ENCODE results near the gene IRF2BP1. TPM values are rescaled to one million over a fixed set of nuclear protein-coding genes. Genes with fewer than 3 reads are reported as not detected.

The IRF2BP1 gene, protein sequence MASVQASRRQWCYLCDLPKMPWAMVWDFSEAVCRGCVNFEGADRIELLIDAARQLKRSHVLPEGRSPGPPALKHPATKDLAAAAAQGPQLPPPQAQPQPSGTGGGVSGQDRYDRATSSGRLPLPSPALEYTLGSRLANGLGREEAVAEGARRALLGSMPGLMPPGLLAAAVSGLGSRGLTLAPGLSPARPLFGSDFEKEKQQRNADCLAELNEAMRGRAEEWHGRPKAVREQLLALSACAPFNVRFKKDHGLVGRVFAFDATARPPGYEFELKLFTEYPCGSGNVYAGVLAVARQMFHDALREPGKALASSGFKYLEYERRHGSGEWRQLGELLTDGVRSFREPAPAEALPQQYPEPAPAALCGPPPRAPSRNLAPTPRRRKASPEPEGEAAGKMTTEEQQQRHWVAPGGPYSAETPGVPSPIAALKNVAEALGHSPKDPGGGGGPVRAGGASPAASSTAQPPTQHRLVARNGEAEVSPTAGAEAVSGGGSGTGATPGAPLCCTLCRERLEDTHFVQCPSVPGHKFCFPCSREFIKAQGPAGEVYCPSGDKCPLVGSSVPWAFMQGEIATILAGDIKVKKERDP
- 10 to 100 TPM; 20.9 to 23.9 TPM for total RNA-seq

DNA sequence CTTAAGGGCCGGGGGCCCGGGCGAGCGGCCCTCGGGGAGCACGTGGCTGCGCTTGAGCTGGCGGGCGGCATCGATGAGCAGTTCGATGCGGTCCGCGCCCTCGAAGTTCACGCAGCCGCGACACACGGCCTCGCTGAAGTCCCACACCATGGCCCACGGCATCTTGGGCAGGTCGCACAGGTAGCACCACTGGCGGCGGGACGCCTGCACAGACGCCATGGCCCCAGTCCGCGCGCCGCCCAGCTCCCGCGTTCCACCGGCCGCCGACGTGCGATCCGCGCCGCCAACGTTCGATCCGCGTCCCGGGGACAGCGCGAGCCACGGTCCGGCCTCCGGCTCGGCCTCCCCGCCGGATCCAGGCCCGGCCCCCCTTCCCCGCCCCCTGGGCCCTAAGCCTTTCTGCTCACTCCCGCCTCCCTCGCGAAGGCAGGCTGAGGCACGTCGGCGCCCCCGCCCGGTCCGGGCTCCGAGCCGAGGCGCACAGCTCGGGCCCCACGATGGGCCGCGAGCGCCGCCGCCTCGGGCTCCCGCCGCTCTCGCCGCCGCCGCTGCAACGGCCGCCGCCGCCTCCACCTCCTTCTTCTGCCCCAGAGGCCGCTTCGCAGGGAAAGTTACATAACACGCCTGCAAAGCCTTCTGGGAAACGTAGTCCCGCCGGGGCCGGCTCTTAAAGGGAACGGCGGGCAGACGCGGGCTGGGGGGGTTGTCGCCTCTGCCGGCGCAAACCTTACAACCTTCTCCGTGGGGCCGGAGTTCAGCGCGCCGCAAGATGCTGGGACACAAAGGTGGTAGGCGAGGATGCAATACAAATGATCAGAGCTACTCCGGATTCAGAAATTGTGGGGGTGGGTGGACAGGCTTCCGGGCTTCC lies at the start of gene IRF2BP1:
IRF2BP1 (minus strand) TSS at position 586 of the 871 bp plus-strand sequence; CDS start at position 219, 367 bp downstream.
- peaks cover 2% of the 10 kb centered on the region for H3K27me3 Mint-ChIP-seq
- H3K9me3 Mint-ChIP-seq: no peaks in the 10 kb centered on the region
- H3K36me3 Mint-ChIP-seq: peaks cover 2% of the 10 kb centered on the region
- peak within 1 kb of the TSS; percentile 90 for H3K4me3 Mint-ChIP-seq
- ATAC-seq (ENCODE audit: low read depth) (peak; percentile 72), DNase-seq (peak; percentile 89)
- H3K4me1 Mint-ChIP-seq: peaks cover 19% of the 10 kb centered on the region
- POLR2A ChIA-PET: interaction anchor here (0.6 to 4.4 kb wide), 12 partner anchors 9 to 719 kb away, joined by 3 to 45 read pairs (median 5); partner anchors contain the start of genes DMWD, FBXO46, FOXA3 and MYPOP
- peak within 1 kb of the TSS; percentile 94 for H3K27ac Mint-ChIP-seq

- no peak for ATAC-seq (ENCODE audit: low read depth)
- peaks cover 9% of the 10 kb centered on the region for H3K9me3 Mint-ChIP-seq
- no peak overlapping the region for H3K4me3 Mint-ChIP-seq
- no peak for DNase-seq
- H3K36me3 Mint-ChIP-seq: peaks cover 1% of the 10 kb centered on the region
- H3K27ac Mint-ChIP-seq: no peak overlapping the region
- H3K4me1 Mint-ChIP-seq: peaks cover 11% of the 10 kb centered on the region
- peaks cover 54% of the 10 kb centered on the region for H3K27me3 Mint-ChIP-seq
- POLR2A ChIA-PET: no interaction called here
Observed at GRCh38 chr19:45935267-45935666, 49.3 kb upstream of the IRF2BP1 start.

DNA sequence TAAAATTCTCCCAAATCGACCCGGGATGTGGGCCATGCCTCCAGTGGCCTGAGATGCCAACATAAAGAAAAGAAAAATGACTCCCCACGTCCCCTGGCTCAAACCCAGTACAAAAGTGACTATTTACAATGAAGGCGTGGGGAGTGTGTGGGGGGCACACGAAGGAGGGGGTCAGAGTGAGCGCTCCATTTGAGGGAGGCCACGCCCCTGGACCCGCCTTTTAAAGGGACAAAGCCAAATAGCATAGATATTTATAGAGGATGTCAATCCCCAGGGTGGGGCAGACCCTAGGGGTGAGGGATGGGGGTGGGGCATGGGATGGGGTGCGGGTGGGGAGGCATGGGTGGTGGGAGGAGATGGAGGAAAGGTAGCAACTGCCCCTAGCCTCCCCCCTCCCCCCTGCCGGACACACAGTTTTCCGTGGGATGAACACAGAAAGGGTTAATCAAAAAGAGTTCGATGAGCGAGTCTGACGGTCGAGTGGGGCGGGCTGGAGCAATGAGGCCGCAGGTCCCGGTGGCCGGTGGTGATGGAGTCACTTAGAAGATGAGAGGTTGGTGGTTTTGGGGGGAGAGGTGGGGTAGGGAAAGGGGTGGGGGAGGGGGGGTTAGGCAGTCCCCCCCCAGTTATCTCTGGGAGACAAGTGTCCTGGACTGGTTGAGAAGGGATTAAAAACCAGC lies 48.8 kb upstream of the IRF2BP1 start:
- Mint-ChIP-seq H3K4me3 (no peak overlapping the region), H3K36me3 (peaks cover 1% of the 10 kb centered on the region), H3K4me1 (peaks cover 11% of the 10 kb centered on the region), H3K27ac (no peak overlapping the region), H3K27me3 (peaks cover 57% of the 10 kb centered on the region), H3K9me3 (peaks cover 9% of the 10 kb centered on the region)
- ATAC-seq (ENCODE audit: low read depth) (no peak), DNase-seq (no peak)
- POLR2A ChIA-PET: no interaction called here

GRCh38 chr19:45933759-45934158 lies 47.8 kb upstream of the IRF2BP1 start:
- no peaks in the 10 kb centered on the region for H3K36me3 Mint-ChIP-seq
- POLR2A ChIA-PET: no interaction called here
- peaks cover 57% of the 10 kb centered on the region for H3K27me3 Mint-ChIP-seq
- H3K4me3 Mint-ChIP-seq: no peak overlapping the region
- peaks cover 6% of the 10 kb centered on the region for H3K4me1 Mint-ChIP-seq
- ATAC-seq (ENCODE audit: low read depth) (no peak), DNase-seq (no peak)
- H3K9me3 Mint-ChIP-seq: peaks cover 5% of the 10 kb centered on the region
- H3K27ac Mint-ChIP-seq: no peak overlapping the region

DNA sequence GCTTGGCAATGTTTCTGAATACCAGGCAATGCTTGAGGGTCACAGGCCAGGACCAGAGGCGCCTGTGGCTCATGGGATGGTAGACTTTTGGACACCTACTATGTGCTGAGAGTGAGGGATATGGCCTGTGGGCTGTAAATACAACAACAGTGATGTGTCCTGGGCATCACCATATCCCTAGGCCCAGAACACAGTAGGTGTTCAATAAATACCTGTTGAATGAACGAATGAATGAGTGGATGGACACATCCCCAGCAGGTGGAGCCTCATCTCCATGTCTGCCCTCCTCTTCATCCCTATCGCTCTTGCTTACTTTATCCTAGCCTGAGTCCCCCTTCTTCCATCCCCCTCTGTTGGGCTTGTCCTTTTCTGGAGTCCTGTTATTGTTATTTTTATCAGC lies 45.1 kb upstream of the IRF2BP1 start:
- Mint-ChIP-seq H3K27ac (no peak overlapping the region), H3K9me3 (no peaks in the 10 kb centered on the region), H3K27me3 (peaks cover 45% of the 10 kb centered on the region), H3K4me1 (peaks cover 7% of the 10 kb centered on the region), H3K4me3 (no peak overlapping the region), H3K36me3 (peaks cover 2% of the 10 kb centered on the region)
- ATAC-seq (ENCODE audit: low read depth): no peak
- POLR2A ChIA-PET: interaction anchor here (0.7 kb wide), 1 partner anchor 250 kb away, joined by 5 read pairs; no protein-coding TSS in a partner anchor
- DNase-seq: no peak

DNA sequence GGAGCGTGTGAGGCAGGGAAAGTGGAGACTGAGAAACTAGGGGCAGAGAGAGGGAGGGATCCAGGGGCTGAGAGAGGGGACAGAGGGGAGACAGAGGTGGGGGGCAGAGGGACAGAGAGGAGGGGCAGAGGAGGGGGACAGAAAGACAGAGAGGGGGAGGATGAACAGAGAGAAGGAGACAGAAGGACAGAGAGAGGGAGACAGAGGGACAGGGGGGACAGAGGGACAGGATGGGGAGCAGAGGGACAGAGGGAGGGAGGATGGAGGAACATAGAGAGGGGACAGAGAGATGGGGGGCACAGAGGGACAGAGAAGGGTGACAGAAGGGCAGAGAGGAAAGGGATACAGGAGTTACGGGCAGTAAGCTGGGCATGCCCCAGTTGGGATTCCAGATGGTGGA lies 43.3 kb upstream of the IRF2BP1 start:
- POLR2A ChIA-PET: no interaction called here
- Mint-ChIP-seq H3K4me3 (peak overlapping the region; percentile 18), H3K27ac (peak overlapping the region; percentile 55), H3K9me3 (no peaks in the 10 kb centered on the region), H3K27me3 (peaks cover 37% of the 10 kb centered on the region), H3K4me1 (peaks cover 7% of the 10 kb centered on the region), H3K36me3 (peaks cover 2% of the 10 kb centered on the region)
- no peak for DNase-seq
- ATAC-seq (ENCODE audit: low read depth): no peak

DNA sequence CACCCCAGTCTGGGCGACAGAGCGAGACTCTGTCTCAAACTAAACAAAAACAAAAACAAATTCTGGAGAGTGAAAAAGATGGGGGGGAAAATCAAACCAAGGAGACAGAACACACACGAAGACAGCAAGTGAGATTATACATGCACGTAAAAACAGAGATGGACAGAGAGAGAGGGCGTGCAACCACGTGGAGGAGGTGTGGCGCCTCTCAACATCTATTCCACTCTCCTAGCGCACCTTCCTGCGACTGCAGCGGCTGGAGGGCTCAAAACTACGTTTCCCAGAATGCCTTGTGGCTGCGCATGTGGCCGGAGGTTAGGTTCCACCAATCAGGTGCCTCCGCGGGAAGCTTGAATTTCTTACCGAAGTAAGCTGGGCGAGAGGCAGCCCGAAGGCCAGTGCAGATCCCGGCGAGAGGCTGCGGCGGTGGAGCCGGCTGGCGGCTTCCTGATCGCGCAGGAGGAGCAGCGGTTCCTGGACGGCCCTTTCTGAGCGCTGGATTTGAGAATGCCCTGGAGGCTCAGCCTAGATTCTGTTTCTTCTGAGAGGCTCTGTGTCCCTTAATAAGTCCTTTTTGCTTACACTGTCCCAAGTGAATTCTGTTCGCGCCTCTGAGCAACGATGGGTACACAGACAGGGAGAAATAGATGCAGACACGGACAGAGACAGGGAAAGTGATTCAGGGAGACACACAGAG lies 41.8 kb upstream of the IRF2BP1 start:
- POLR2A ChIA-PET: interaction anchor here (0.6 to 2.8 kb wide), 5 partner anchors 9 to 813 kb away, joined by 3 to 14 read pairs (median 4); partner anchors contain the start of genes IRF2BP1, MYPOP and SYMPK
- ATAC-seq (ENCODE audit: low read depth) (peak; percentile 97), DNase-seq (peak; percentile 85)
- H3K27ac Mint-ChIP-seq: peak overlapping the region; percentile 82
- peaks cover 32% of the 10 kb centered on the region for H3K27me3 Mint-ChIP-seq
- peak overlapping the region; percentile 82 for H3K4me3 Mint-ChIP-seq
- peaks cover 7% of the 10 kb centered on the region for H3K4me1 Mint-ChIP-seq
- H3K9me3 Mint-ChIP-seq: no peaks in the 10 kb centered on the region
- peaks cover 2% of the 10 kb centered on the region for H3K36me3 Mint-ChIP-seq

DNA sequence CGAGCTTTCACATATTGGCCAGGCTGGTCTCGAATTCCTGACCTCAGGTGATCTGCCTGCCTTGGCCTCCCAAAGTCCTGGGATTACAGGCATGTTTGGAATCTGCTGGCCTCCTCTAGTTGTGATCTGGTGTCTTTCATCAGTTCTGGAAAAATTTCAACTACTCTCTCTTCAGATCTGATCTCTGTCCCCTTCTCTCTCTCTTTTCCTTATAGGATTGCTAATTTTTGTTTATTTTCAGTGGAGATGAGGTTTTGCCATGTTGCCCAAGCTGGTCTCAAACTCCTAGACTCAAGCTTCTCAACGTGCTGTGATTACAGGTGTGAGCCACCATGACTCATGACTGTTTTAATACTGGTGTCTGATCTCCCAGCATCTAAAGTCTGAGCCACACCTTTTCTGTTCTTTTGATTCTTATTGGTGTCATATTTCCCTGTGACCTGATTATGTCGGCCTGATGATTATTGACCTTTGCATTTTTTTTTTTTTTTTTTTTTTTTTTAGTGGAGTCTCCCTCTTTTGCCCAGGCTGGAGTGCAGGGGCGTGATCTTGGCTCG lies 39.0 kb upstream of the IRF2BP1 start:
- Mint-ChIP-seq H3K27ac (no peak overlapping the region), H3K36me3 (peaks cover 2% of the 10 kb centered on the region), H3K27me3 (peaks cover 16% of the 10 kb centered on the region), H3K4me1 (peaks cover 17% of the 10 kb centered on the region), H3K4me3 (no peak overlapping the region), H3K9me3 (no peaks in the 10 kb centered on the region)
- ATAC-seq (ENCODE audit: low read depth) (no peak), DNase-seq (no peak)
- POLR2A ChIA-PET: no interaction called here

- DNase-seq (no peak), ATAC-seq (ENCODE audit: low read depth) (no peak)
- H3K36me3 Mint-ChIP-seq: no peaks in the 10 kb centered on the region
- peaks cover 28% of the 10 kb centered on the region for H3K4me1 Mint-ChIP-seq
- no peak overlapping the region for H3K4me3 Mint-ChIP-seq
- H3K27me3 Mint-ChIP-seq: peaks cover 13% of the 10 kb centered on the region
- H3K27ac Mint-ChIP-seq: no peak overlapping the region
- POLR2A ChIA-PET: no interaction called here
- no peaks in the 10 kb centered on the region for H3K9me3 Mint-ChIP-seq
Observed at GRCh38 chr19:45922281-45922680, 36.3 kb upstream of the IRF2BP1 start.

GRCh38 chr19:45920458-45920857 lies 34.5 kb upstream of the IRF2BP1 start:
- DNase-seq (no peak), ATAC-seq (ENCODE audit: low read depth) (peak; percentile 21)
- H3K9me3 Mint-ChIP-seq: no peaks in the 10 kb centered on the region
- POLR2A ChIA-PET: interaction anchor here (0.6 kb wide), 1 partner anchor 1036 kb away, joined by 4 read pairs; no protein-coding TSS in a partner anchor
- peak overlapping the region; percentile 51 for H3K27ac Mint-ChIP-seq
- peaks cover 17% of the 10 kb centered on the region for H3K27me3 Mint-ChIP-seq
- peaks cover 36% of the 10 kb centered on the region for H3K4me1 Mint-ChIP-seq
- peak overlapping the region; percentile 55 for H3K4me3 Mint-ChIP-seq
- no peaks in the 10 kb centered on the region for H3K36me3 Mint-ChIP-seq

DNA sequence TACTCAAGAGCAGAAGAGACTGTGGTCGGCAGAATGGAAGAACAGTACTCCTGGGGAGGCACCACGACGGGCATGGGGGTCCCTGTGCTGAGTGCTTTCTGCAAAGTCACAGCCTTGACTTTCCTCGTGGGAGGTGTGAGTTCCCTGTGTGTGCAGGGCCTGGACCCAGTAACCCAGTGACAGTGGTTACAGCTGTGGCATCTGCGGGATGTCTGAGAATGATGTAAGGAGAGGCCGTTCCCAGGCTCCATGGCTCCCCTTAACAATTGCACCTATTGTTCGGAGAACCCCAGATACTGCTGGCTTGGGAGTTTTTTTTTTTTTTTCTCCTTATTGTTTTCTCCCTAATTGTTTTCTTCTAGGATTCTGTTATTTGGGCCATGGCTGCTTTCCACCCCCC lies 33.7 kb upstream of the IRF2BP1 start:
- H3K36me3 Mint-ChIP-seq: no peaks in the 10 kb centered on the region
- H3K4me1 Mint-ChIP-seq: peaks cover 36% of the 10 kb centered on the region
- no peak for DNase-seq
- no peak for ATAC-seq (ENCODE audit: low read depth)
- H3K27me3 Mint-ChIP-seq: peaks cover 17% of the 10 kb centered on the region
- H3K9me3 Mint-ChIP-seq: no peaks in the 10 kb centered on the region
- H3K4me3 Mint-ChIP-seq: no peak overlapping the region
- POLR2A ChIA-PET: interaction anchor here (1.3 kb wide), 2 partner anchors 17 to 76 kb away, joined by 3 to 5 read pairs; partner anchors contain the start of genes CCDC61 and MYPOP
- H3K27ac Mint-ChIP-seq: no peak overlapping the region

- H3K4me1 Mint-ChIP-seq: peaks cover 36% of the 10 kb centered on the region
- DNase-seq: no peak
- H3K4me3 Mint-ChIP-seq: peak overlapping the region; percentile 10
- no peaks in the 10 kb centered on the region for H3K9me3 Mint-ChIP-seq
- no peak for ATAC-seq (ENCODE audit: low read depth)
- POLR2A ChIA-PET: interaction anchor here (0.7 to 2.1 kb wide), 5 partner anchors 9 to 1326 kb away, joined by 3 to 19 read pairs (median 4); partner anchors contain the start of genes CCDC61 and MYPOP
- H3K27ac Mint-ChIP-seq: no peak overlapping the region
- H3K36me3 Mint-ChIP-seq: no peaks in the 10 kb centered on the region
- peaks cover 19% of the 10 kb centered on the region for H3K27me3 Mint-ChIP-seq
Observed at GRCh38 chr19:45918721-45919120, 32.8 kb upstream of the IRF2BP1 start.

Measured in activated naive CD8-positive, alpha-beta T cell treated with anti-CD3 and anti-CD28 coated beads, Interleukin-2, amount 10 ng/mL, durations not matched to agents 7 days and 5 days (primary cell).